T1000 (cell line): Measurements from ENCODE around the gene FLOT1.
"Not testable (repeated sequence)": the region's sequence is repeated elsewhere in the genome, so short reads cannot be mapped to it uniquely, and the experiment has no call there.

ENCODE experiments used
- DNase-seq: peaks from one replicate; lab custom pipeline; 2025; ENCODE audit warnings: mixed read lengths; lab: John Stamatoyannopoulos, UW

FLOT1 gene

GRCh38 chr6:30747300-30747687, 4.8 kb upstream of the FLOT1 start:
- no peak for DNase-seq

GRCh38 chr6:30744054-30744805, 1.7 kb upstream of the FLOT1 start, which contains the start of gene IER3:
Gene IER3, minus strand, starts transcription at chr6:30744547. Its CDS starts 29 bp downstream, at chr6:30744518.
- DNase-seq = peak; percentile 94

DNA sequence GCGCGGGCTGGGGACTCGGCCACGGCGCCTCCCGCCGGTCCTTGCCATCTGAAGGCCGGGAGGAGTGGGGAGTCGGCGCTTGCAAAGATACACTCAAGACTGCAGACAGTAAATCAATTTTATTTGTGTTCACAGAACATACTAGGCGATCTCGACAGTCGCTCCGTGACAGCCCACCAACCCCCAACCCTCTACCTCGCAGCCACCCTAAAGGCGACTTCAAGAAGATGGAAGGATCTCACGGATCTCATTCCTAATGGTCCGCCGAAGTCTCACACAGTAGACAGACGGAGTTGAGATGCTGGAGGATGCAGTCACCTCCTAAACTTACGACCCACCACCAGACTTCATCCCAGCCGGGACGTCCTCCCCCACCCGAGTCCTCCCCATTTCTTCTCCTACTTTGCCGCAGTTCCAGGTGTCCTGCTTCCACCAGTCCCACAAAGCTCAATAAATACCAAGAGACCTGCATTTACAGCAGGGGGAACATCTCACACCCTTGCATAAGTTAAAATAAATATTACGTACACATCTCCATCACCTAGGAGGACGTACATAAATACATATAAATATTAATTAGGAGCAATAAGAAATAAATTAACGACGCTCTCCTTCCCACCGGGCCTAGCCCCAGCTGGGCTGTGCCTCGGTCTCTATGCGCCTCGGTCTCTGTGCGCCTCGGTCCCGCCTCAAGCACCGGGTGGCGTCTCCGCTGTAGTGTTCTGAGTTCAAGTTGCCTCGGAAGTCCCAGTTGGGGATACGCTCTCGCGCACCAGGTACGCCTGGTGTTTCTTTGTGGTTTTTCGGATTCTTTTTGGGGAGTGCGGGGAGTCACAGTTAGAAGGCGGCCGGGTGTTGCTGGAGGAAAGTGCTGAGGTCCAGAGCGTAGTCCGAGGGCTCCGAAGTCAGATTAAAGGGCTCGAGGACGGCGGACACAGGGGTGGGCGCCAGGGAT, 889 bp upstream of the FLOT1 start:
- no peak for DNase-seq

- no peak for DNase-seq
Measured at GRCh38 chr6:30741789-30742315, 635 bp downstream of the FLOT1 start.

- no peak for DNase-seq
Measured at GRCh38 chr6:30741063-30741779, 1.3 kb downstream of the FLOT1 start.

DNA sequence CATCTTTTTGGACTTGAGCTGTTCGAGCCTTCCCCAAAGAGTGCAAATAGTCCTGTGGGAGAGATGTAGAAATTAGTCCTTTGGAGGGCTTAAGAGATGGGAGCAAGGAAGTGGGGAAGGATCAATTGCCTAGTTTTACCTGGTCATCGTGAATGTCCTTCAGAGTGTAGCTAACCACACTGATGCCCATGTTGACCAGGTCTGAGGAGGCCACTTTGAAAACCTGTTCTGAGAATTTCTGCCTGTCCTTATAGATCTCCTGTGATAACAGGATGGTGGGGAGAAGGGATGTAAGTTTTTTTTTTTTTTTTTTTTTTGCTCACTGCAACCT, 2.0 kb downstream of the FLOT1 start:
- no peak for DNase-seq

GRCh38 chr6:30738532-30738931, 4.0 kb downstream of the FLOT1 start:
- DNase-seq = no peak

- DNase-seq = no peak
Measured at GRCh38 chr6:30735668-30736314, 6.7 kb downstream of the FLOT1 start.

DNA sequence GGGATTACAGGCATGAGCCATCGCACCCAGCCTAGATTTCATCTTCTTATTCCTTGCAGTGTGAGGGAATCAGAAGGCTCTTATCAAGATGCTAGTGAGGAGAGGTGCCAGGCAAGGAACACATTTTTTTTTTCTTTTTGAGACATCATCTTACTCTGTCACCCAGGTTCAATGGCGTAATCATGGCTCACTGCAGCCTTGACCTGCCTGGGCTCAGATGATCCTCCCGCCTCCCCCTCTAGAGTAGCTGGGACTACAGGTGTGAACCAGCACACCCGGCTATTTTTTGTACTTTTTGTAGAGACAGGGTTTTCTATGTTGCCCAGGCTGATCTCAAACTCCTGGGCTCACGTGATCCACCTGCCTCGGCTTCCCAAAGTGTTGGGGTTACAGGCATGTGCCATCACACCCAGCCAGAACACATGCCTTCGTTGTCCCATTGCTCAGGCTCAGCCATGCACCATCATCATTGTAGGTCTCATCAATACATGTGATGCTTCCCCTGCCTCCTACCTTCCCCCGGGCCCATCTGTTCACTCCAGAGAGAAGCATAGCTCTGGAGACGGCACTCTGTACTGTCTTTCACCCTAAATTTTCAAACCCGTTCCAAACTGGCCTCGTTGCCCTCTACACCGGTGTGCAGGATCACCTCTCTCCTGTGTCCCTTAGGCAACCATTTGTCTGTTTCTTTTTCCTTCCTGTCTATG, 10.1 kb downstream of the FLOT1 start:
- DNase-seq = no peak

GRCh38 chr6:30730601-30731435, 11.7 kb downstream of the FLOT1 start:
- no peak for DNase-seq

GRCh38 chr6:30727920-30728553, 14.4 kb downstream of the FLOT1 start:
- DNase-seq = no peak

- DNase-seq = no peak
Measured at GRCh38 chr6:30726506-30727413, 15.7 kb downstream of the FLOT1 start.

GRCh38 chr6:30725713-30726505, 16.6 kb downstream of the FLOT1 start:
- no peak for DNase-seq

DNA sequence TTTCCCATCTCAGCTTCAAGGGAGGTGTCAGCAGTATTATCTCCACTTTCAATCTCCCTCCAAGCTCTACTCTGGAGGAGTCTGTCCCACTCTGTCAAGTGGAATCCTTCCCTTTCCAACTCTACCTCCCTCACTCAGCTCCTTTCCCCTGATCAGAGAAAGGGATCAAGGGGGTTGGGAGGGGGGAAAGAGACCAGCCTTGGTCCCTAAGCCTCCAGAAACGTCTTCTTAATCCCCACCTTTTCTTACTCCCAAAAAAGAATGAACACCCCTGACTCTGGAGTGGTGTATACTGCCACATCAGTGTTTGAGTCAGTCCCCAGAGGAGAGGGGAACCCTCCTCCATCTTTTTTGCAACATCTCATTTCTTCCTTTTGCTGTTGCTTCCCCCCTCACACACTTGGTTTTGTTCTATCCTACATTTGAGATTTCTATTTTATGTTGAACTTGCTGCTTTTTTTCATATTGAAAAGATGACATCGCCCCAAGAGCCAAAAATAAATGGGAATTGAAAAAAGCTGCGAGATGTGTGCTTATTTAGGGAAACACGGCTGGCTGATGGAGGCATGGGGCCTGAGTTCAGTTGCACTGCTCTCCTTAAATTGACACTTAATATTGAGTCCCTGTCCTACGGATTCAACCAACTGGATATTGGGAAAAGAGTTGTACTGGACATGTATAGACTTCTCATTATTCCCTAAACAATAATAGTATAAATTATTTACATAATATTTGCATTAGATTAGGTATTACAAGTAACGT, 17.4 kb downstream of the FLOT1 start:
- no peak for DNase-seq

- DNase-seq = not testable (repeated sequence)
Measured at GRCh38 chr6:30723843-30724741, 18.4 kb downstream of the FLOT1 start.
